NT2/D1 (cell line): Measurements from ENCODE around the gene C5orf63.

ENCODE experiments used
- YY1 ChIP-seq: IDR thresholded peaks from 2 replicates; pipeline ENCODE4 v1.6.1; 2011; ENCODE audit not compliant: insufficient read length, insufficient read depth
- ZNF274 ChIP-seq: IDR thresholded peaks from 2 replicates; pipeline ENCODE4 v1.6.1; 2011; ENCODE audit warnings: mild to moderate bottlenecking, low read depth, low read length

DNA sequence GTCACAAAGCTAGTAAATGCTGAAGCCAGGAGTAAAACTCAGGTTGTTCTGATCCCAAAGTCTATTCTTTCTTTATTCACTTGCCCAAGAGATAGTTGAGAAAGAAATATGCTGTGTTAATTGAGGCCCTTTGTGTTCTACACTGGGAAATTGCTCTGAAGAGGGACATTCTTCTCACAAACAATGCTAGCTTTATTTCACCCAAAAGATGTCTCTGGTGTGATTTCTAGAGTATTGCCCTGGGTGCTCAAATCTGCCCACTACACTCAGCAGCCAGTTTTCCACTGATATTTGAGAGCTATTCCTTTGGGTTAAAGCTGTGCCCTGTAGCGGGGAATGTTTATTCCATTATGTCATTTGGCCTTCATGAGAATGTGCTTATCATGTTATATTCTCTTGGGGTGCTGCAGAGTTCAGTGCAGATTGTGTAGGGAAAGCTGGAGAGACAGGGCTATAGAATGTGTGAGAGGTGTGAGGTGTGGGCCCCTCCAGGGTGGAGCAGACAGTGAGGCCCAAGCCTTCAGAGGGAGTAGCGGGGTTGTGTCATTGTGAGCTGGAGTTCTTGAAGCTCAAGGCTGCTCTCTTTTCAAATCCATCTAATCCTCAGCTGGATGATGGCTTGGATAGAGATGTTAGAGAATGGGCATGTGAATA lies 21.0 kb upstream of the C5orf63 start:
- TF ChIP-seq YY1 (no peak), ZNF274 (no peak)
